Thyroid gland (tissue), 4 donors: Measurements from ENCODE around the gene SCTR.

Experiments
- POLR2A ChIP-seq, 2 donors: fragments of 450-650 bp; IDR thresholded peaks; one replicate each; pipeline ENCODE4 v1.6.1; 2017; ENCODE audit warnings: antibody characterized with exemption in 2 of 2, mild to moderate bottlenecking in 2 of 2, moderate library complexity in 1 of 2
- TF ChIP-seq, protein P1 (sequence below), 6 experiments: fragments of 200-600 bp in 3 of 6; fragments of 450-650 bp in 3 of 6; sonication (generic) in 3 of 6; IDR thresholded peaks; one replicate each; pipeline ENCODE4 v1.5.1; 2016 to 2019; ENCODE audit warnings: antibody characterized with exemption in 6 of 6, mild to moderate bottlenecking in 2 of 6, inconsistent platforms in 1 of 6, moderate library complexity in 1 of 6

DNA sequence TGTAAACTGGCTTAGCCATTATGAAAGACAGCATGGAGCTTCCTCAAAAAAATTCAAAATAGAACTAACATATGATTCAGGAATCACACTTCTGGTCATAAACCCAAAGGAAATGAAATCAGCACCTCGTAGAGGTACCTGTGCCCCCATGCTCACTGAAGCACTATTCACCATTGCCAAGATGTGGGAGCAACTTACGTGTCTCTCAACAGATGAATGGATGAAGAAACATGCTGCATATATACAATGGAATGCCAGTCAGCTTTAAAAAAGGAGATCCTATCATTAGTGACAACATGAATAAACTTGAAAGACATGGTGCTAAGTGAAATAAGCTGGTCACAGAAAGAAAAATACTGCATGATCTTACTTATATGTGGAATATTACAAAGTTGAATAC is 8.2 kb downstream of the SCTR start:
- TF ChIP-seq, protein P1, sequence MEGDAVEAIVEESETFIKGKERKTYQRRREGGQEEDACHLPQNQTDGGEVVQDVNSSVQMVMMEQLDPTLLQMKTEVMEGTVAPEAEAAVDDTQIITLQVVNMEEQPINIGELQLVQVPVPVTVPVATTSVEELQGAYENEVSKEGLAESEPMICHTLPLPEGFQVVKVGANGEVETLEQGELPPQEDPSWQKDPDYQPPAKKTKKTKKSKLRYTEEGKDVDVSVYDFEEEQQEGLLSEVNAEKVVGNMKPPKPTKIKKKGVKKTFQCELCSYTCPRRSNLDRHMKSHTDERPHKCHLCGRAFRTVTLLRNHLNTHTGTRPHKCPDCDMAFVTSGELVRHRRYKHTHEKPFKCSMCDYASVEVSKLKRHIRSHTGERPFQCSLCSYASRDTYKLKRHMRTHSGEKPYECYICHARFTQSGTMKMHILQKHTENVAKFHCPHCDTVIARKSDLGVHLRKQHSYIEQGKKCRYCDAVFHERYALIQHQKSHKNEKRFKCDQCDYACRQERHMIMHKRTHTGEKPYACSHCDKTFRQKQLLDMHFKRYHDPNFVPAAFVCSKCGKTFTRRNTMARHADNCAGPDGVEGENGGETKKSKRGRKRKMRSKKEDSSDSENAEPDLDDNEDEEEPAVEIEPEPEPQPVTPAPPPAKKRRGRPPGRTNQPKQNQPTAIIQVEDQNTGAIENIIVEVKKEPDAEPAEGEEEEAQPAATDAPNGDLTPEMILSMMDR (IDR thresholded peaks at IDR 0.05) = no peak
- no peak for TF ChIP-seq POLR2A (IDR thresholded peaks at IDR 0.05)
